ENCODE results near the gene SLC8B1. TPM values are rescaled to one million over a fixed set of nuclear protein-coding genes. Genes with fewer than 3 reads are reported as not detected.

Gene SLC8B1
- total RNA-seq, 1 experiment from 2014 or later = 15.7 TPM

GRCh38 chr12:113366827-113367226, 31.9 kb upstream of the SLC8B1 start:
- CTCF ChIA-PET = interaction anchor here (1.0 kb wide), 1 partner anchor 59 kb away, joined by 3 read pairs; no protein-coding TSS in a partner anchor
- no peaks in the 10 kb centered on the region for H3K27me3 Mint-ChIP-seq (ENCODE audit: insufficient read depth, unreplicated experiment)
- H3K4me3 Mint-ChIP-seq (ENCODE audit: unreplicated experiment) = no peak overlapping the region
- POLR2A ChIA-PET = no interaction called here
- intact Hi-C loops (cut with micrococcal nuclease) = no loop called here
- no peak for DNase-seq (ENCODE audit: unreplicated experiment)
- no peak for TF ChIP-seq CTCF (IDR thresholded peaks at IDR 0.05; ENCODE audit: unreplicated experiment)
- no peaks in the 10 kb centered on the region for H3K9me3 Mint-ChIP-seq (ENCODE audit: unreplicated experiment)
- peaks cover 4% of the 10 kb centered on the region for H3K36me3 Mint-ChIP-seq (ENCODE audit: insufficient read depth, unreplicated experiment)
- no peak overlapping the region for H3K27ac Mint-ChIP-seq (ENCODE audit: low read depth, unreplicated experiment)
- no peaks in the 10 kb centered on the region for H3K4me1 Mint-ChIP-seq (ENCODE audit: insufficient read depth, unreplicated experiment)
- no TSS peak for BruUV-seq (replicated peaks)

DNA sequence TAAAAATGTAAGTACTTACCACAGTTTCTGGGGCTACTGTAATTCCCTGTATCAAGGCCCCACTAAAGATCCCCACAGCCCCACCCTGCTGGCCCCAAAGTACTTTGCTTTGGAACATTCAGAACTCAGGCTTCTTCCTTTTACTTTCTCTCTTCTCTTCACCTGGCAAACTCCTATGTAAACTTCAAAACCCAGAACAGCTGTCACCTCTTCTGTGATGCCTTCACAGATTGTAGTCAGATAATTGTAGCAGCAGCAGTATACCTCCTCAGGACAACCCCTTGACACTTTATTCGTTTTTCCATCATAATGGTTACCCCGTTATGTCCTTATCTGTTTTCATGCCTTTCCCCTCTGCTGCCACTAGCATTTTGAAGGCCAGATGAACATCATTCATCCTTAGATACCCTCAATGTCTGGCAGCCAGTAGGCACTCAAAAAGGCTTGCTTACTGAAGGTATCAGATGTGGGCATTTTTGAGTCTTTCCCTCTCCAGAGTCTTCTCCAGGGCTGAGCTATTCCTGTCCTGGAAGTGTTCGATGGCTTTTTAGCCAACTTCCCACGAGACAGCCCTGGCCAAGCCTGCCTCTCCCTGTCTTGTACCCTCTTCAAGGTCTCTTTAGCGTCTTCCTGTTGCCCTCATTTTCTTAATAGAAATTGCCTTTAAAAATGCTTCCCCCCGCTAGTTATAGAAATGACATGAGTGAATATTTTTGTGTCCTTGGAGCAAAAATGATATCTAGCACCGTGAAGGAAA, 30.9 kb upstream of the SLC8B1 start:
- POLR2A ChIA-PET = interaction anchor here (0.7 kb wide), 1 partner anchor 115 kb away, joined by 5 read pairs; no protein-coding TSS in a partner anchor
- no peaks in the 10 kb centered on the region for H3K27me3 Mint-ChIP-seq (ENCODE audit: insufficient read depth, unreplicated experiment)
- no peak for DNase-seq (ENCODE audit: unreplicated experiment)
- no peaks in the 10 kb centered on the region for H3K9me3 Mint-ChIP-seq (ENCODE audit: unreplicated experiment)
- no peak for TF ChIP-seq CTCF (IDR thresholded peaks at IDR 0.05; ENCODE audit: unreplicated experiment)
- intact Hi-C loops (cut with micrococcal nuclease) = no loop called here
- BruUV-seq (replicated peaks) = no TSS peak
- peaks cover 5% of the 10 kb centered on the region for H3K36me3 Mint-ChIP-seq (ENCODE audit: insufficient read depth, unreplicated experiment)
- CTCF ChIA-PET = no interaction called here
- no peak overlapping the region for H3K4me3 Mint-ChIP-seq (ENCODE audit: unreplicated experiment)
- H3K4me1 Mint-ChIP-seq (ENCODE audit: insufficient read depth, unreplicated experiment) = no peaks in the 10 kb centered on the region
- no peak overlapping the region for H3K27ac Mint-ChIP-seq (ENCODE audit: low read depth, unreplicated experiment)

GRCh38 chr12:113364698-113365097, 29.8 kb upstream of the SLC8B1 start:
- H3K4me1 Mint-ChIP-seq (ENCODE audit: insufficient read depth, unreplicated experiment) = peaks cover 1% of the 10 kb centered on the region
- BruUV-seq (replicated peaks) = no TSS peak
- POLR2A ChIA-PET = no interaction called here
- no peak overlapping the region for H3K4me3 Mint-ChIP-seq (ENCODE audit: unreplicated experiment)
- no peak for TF ChIP-seq CTCF (IDR thresholded peaks at IDR 0.05; ENCODE audit: unreplicated experiment)
- H3K36me3 Mint-ChIP-seq (ENCODE audit: insufficient read depth, unreplicated experiment) = peaks cover 5% of the 10 kb centered on the region
- no peak overlapping the region for H3K27ac Mint-ChIP-seq (ENCODE audit: low read depth, unreplicated experiment)
- CTCF ChIA-PET = no interaction called here
- DNase-seq (ENCODE audit: unreplicated experiment) = no peak
- no peaks in the 10 kb centered on the region for H3K27me3 Mint-ChIP-seq (ENCODE audit: insufficient read depth, unreplicated experiment)
- no peaks in the 10 kb centered on the region for H3K9me3 Mint-ChIP-seq (ENCODE audit: unreplicated experiment)
- intact Hi-C loops (cut with micrococcal nuclease) = no loop called here

DNA sequence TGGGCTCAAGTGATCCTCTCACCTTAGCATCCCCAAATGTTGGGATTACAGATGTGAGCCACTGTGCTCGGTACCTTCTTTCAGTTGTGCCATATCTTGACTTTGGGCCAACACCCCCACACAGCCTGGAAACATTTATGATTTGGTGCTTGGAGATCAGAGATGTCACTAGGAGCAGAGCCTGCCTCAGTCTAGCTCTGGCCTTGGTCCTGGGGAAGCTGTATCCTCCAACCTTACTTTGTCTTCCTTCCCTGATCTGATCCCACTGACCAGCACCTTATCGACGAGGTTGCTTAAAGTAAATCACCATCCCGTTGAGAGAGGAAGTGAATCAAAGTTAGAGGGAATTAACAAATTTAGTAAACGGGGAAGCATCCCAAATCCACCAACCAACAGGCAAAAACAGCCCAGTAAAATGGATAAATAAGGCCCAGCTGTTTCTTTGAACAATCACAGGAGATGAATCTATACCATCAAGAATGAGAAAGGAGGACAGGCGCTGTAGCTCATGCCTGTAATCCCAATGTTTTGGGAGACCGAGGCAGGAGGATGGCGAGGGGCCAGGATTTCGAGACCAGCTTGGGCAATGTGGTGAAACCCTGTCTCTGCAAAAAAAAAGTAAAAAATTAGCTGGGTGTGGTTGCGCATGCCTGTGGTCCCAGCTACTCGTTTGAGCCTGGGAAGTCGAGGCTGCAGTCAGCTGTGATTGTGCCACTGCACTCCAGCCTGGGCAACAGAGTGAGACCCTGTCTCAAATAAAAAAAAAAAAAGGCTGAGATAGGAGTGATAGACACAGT, 26.9 kb upstream of the SLC8B1 start:
- no peaks in the 10 kb centered on the region for H3K9me3 Mint-ChIP-seq (ENCODE audit: unreplicated experiment)
- BruUV-seq (replicated peaks) = no TSS peak
- H3K4me1 Mint-ChIP-seq (ENCODE audit: insufficient read depth, unreplicated experiment) = peaks cover 9% of the 10 kb centered on the region
- no peaks in the 10 kb centered on the region for H3K27me3 Mint-ChIP-seq (ENCODE audit: insufficient read depth, unreplicated experiment)
- no peak overlapping the region for H3K4me3 Mint-ChIP-seq (ENCODE audit: unreplicated experiment)
- TF ChIP-seq CTCF (IDR thresholded peaks at IDR 0.05; ENCODE audit: unreplicated experiment) = no peak
- CTCF ChIA-PET = interaction anchor here (0.6 kb wide), 2 partner anchors 44 to 63 kb away, joined by 3 read pairs; no protein-coding TSS in a partner anchor
- intact Hi-C loops (cut with micrococcal nuclease) = loop anchor here (2.0 kb wide), 1 partner anchor 165 kb away; no protein-coding TSS in a partner anchor
- H3K27ac Mint-ChIP-seq (ENCODE audit: low read depth, unreplicated experiment) = no peak overlapping the region
- POLR2A ChIA-PET = no interaction called here
- DNase-seq (ENCODE audit: unreplicated experiment) = no peak
- peaks cover 5% of the 10 kb centered on the region for H3K36me3 Mint-ChIP-seq (ENCODE audit: insufficient read depth, unreplicated experiment)
